K562 (cell line): Measurements from ENCODE around the gene FGF22. TPM values are rescaled to one million over a fixed set of nuclear protein-coding genes. Genes with fewer than 3 reads are reported as not detected.

Experiments used
- ATAC-seq: fragments of 200-7000 bp; cut with Tn5 transposase; 3 replicates; pipeline ENCODE4 v1.9.1; 2020; ENCODE audit warnings: moderate library complexity
- BruUV-seq: library from RNA; stranded (reverse); fragments of 400-500 nt; replicated peaks from 2 replicates; lab custom pipeline; 2021; lab: Mats Ljungman, UMichigan
- CTCF ChIA-PET: fragments of 300-600 bp; formaldehyde crosslinking; extraction: SDS; loops from one replicate; lab custom pipeline; 2021; ENCODE audit warnings: low intra/inter-chr PET ratio; lab: Yijun Ruan, JAX
- POLR2A ChIA-PET: fragments of 300-600, 350-650 bp; sonication (Branson Sonifier 250); formaldehyde crosslinking; extraction: SDS; loops from one replicate; lab custom pipeline; 2021; ENCODE audit warnings: antibody characterized with exemption, inconsistent platforms; lab: Yijun Ruan, JAX
- DNase-seq, 4 experiments: peaks; one replicate each; pipeline versions ENCODE4 v3.0.0 to v3.0.0-alpha.2; 2011 to 2018; ENCODE audit warnings: low spot score in 3 of 4, mixed read lengths in 3 of 4; ENCODE audit errors: extremely low read depth in 1 of 4
- FAIRE-seq: peaks from 2 replicates; lab custom pipeline; 2011; peaks lifted over from hg19 to GRCh38; lab: Jason Lieb, UNC
- H2AFZ ChIP-seq: 2 replicates; pipeline ENCODE4 v1.6.0; 2011; ENCODE audit warnings: low read depth, low read length, control low read depth, inconsistent platforms
- H3K27ac ChIP-seq: fragments of 200-600 bp; 3 replicates; pipeline ENCODE4 v1.8.0; 2011; ENCODE audit warnings: low read depth, mild to moderate bottlenecking, control low read depth, inconsistent platforms, low read length, moderate library complexity, mixed read lengths; ENCODE audit errors: extremely low read depth
- H3K27me3 ChIP-seq, 2 experiments: fragments of 300-600 bp in 1 of 2; 2 replicates in 1 of 2; 3 replicates in 1 of 2; pipeline versions ENCODE4 v1.6.0 to v1.8.0; 2011; ENCODE audit warnings: inconsistent platforms in 2 of 2, low read length in 2 of 2, mild to moderate bottlenecking in 1 of 2, mixed read lengths in 1 of 2, moderate library complexity in 1 of 2; ENCODE audit not compliant: control insufficient read depth in 2 of 2, insufficient read depth in 2 of 2
- H3K36me3 ChIP-seq: fragments of 300-600 bp; 3 replicates; pipeline ENCODE4 v1.8.0; 2011; ENCODE audit warnings: mild to moderate bottlenecking, low read length, inconsistent platforms; ENCODE audit not compliant: control insufficient read depth, insufficient read depth
- H3K4me1 ChIP-seq, 2 experiments: fragments of 200-600 bp in 1 of 2; replicated peaks in 1 of 2; 2 replicates in 1 of 2; 3 replicates in 1 of 2; pipeline versions ENCODE4 v1.5.1 to v1.8.0; 2011; ENCODE audit warnings: inconsistent platforms in 2 of 2, low read length in 2 of 2, mild to moderate bottlenecking in 1 of 2, mixed read lengths in 1 of 2, moderate library complexity in 1 of 2; ENCODE audit not compliant: control insufficient read depth in 2 of 2, insufficient read depth in 2 of 2
- H3K4me2 ChIP-seq: 2 replicates; pipeline ENCODE4 v1.6.1; 2011; ENCODE audit warnings: low read length, control low read depth, inconsistent platforms, mixed read lengths; ENCODE audit not compliant: insufficient read depth
- H3K4me3 ChIP-seq: fragments of 200-600 bp; sonication (generic), shearing (Covaris generic); 2 replicates; pipeline ENCODE4 v1.5.1; 2016; ENCODE audit warnings: control low read depth, inconsistent platforms
- H3K79me2 ChIP-seq: fragments of 200-600 bp; 3 replicates; pipeline ENCODE4 v1.8.0; 2011; ENCODE audit warnings: low read length, inconsistent platforms; ENCODE audit not compliant: control insufficient read depth, insufficient read depth
- H3K9ac ChIP-seq, 2 experiments: 2 replicates each; pipeline versions ENCODE4 v1.6.0 to v1.6.1; 2011; ENCODE audit warnings: low read depth in 2 of 2, low read length in 2 of 2, control low read depth in 1 of 2, inconsistent platforms in 1 of 2, mild to moderate bottlenecking in 1 of 2, mixed read lengths in 1 of 2; ENCODE audit not compliant: insufficient read depth in 1 of 2
- H3K9me1 ChIP-seq: one replicate; pipeline ENCODE4 v1.6.0; 2011; ENCODE audit warnings: inconsistent platforms, mild to moderate bottlenecking, low read length, moderate library complexity; ENCODE audit not compliant: control insufficient read depth, insufficient read depth
- H3K9me3 ChIP-seq: replicated peaks from 2 replicates; pipeline ENCODE4 v1.5.1; 2011; ENCODE audit warnings: low read depth, low read length, inconsistent platforms; ENCODE audit not compliant: control insufficient read depth, insufficient read depth
- H4K20me1 ChIP-seq: replicated peaks from 2 replicates; pipeline ENCODE4 v1.6.1; 2011; ENCODE audit warnings: low read length, inconsistent platforms, mixed read lengths; ENCODE audit not compliant: control insufficient read depth, insufficient read depth
- HDAC1 ChIP-seq, 2 experiments: fragments of 450-650 bp; IDR thresholded peaks; 2 replicates each; pipeline ENCODE4 v1.6.1; 2016 to 2017; ENCODE audit warnings: inconsistent platforms in 1 of 2, mild to moderate bottlenecking in 1 of 2, moderate library complexity in 1 of 2
- WGBS: fragments of 100-300 bp; shearing (Covaris generic); methylation state at CpG from one replicate; pipeline ENCODE4 v1.1.6; 2016; ENCODE audit warnings: low coverage, mixed read lengths; ENCODE audit not compliant: insufficient coverage; ENCODE audit errors: missing lambda C conversion rate; 5-methylcytosine and 5-hydroxymethylcytosine counted together
- in situ Hi-C: fragments of 300-500 bp; cut with MboI; formaldehyde crosslinking; loops from 4 replicates; pipeline ENCODE4 v1.15.0; 2018; ENCODE audit warnings: inconsistent platforms, mixed read lengths
- intact Hi-C: fragments of 100-400 bp; cut with micrococcal nuclease; formaldehyde crosslinking; loops from 2 replicates; pipeline ENCODE4 v1.14.2; 2022
- polyA plus RNA-seq, 8 experiments: library from polyadenylated mRNA; depleted of rRNA in 4 of 8; stranded (reverse) in 5 of 8; unstranded in 3 of 8; fragments of >200 nt; fragmentation: Nextera tagmentation in 2 of 8; fragmentation: Illumina TruSeq in 1 of 8; extraction: Ambion mirVana in 2 of 8; extraction: Trizol in 1 of 8; gene quantifications; 2 replicates each; pipeline versions ENCODE4 v1.2.1 to v1.2.3, GENCODE V29; 2011 to 2014; ENCODE audit warnings: inconsistent platforms in 1 of 8, missing spikeins in 1 of 8
- total RNA-seq, 7 experiments: library from RNA; depleted of rRNA in 6 of 7; stranded (reverse); fragments of >200 nt in 6 of 7; fragmentation: Illumina TruSeq in 2 of 7; extraction: Trizol in 2 of 7; gene quantifications; 2 replicates each; pipeline versions ENCODE4 v1.2.1 to v1.2.3, GENCODE V29; 2011 to 2021; ENCODE audit warnings: low replicate concordance in 1 of 7
- TF ChIP-seq, protein P1 (sequence below): sonication (generic); formaldehyde crosslinking; IDR thresholded peaks from 2 replicates; pipeline ENCODE4 v1.8.1; 2023; ENCODE audit warnings: mild to moderate bottlenecking, missing genetic modification reagents
- TF ChIP-seq, protein P2 (sequence below), 3 experiments: IDR thresholded peaks in 2 of 3; conservative IDR thresholded peaks in 1 of 3; 2 replicates each; pipeline ENCODE4 v1.5.1; 2011 to 2012; ENCODE audit warnings: low read length in 3 of 3, mild to moderate bottlenecking in 3 of 3, control low read depth in 2 of 3, improper control_type of control experiment in 1 of 3, inconsistent platforms in 1 of 3, low read depth in 1 of 3, mixed read lengths in 1 of 3, moderate library complexity in 1 of 3; ENCODE audit not compliant: insufficient read depth in 2 of 3
- TF ChIP-seq, protein P3 (sequence below): IDR thresholded peaks from 2 replicates; pipeline ENCODE4 v1.6.1; 2011; ENCODE audit warnings: borderline replicate concordance, low read depth, mild to moderate bottlenecking, moderate library complexity, low read length; ENCODE audit not compliant: insufficient read depth, poor library complexity, severe bottlenecking
- TF ChIP-seq, protein P4 (sequence below), 2 experiments: fragments of 450-650 bp in 1 of 2; sonication (generic) in 1 of 2; formaldehyde crosslinking in 1 of 2; IDR thresholded peaks in 1 of 2; conservative IDR thresholded peaks in 1 of 2; 2 replicates each; pipeline versions ENCODE4 v1.6.1 to v1.8.1; 2016 to 2023; ENCODE audit warnings: mild to moderate bottlenecking in 2 of 2, moderate library complexity in 2 of 2, inconsistent platforms in 1 of 2, missing genetic modification reagents in 1 of 2

The FGF22 gene
- total and polyA plus RNA-seq, 9 of the 15 experiments (the other 6 are each of a cell fraction or from before 2014, with no cell fraction given) = 0.14 to 2.2 (median 0.86) TPM; not detected in 4

DNA sequence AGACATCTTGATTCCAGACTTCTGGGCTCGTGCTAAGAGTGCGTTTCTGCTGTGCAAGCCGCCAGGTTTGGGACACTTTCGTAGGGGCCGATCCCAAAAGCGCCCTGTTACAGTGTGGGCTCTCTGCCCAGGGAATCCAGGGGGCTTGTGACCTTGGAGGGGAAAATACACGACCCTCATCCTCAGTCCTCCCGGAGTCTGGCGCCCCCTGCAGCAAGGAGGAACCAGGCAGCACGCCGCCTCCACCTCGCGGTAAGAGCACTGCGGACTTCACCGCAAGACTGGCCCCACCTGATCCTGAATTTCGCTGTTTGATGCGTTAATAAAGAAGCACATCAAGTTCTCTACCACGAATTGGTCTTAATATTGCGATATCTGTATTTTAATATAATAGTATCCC, 11.5 kb upstream of the FGF22 start:
- Histone ChIP-seq H3K9ac (no peak overlapping the region), H3K36me3 (peaks cover 76% of the 10 kb centered on the region; the same call in 2 of the 3 replicates), H3K79me2 (peaks cover 46% of the 10 kb centered on the region), H2AFZ (no peak overlapping the region), H3K4me3 (no peak overlapping the region), H3K4me1 (peaks cover 0 to 45% of the 10 kb centered on the region in 2 experiments; a peak in 4 of 5 replicates), H3K9me1 (no peaks in the 10 kb centered on the region), H3K27ac (no peak overlapping the region), H3K4me2 (no peak overlapping the region), H3K27me3 (no peaks in the 10 kb centered on the region), H3K9me3 (no peaks in the 10 kb centered on the region), H4K20me1 (no peaks in the 10 kb centered on the region)
- 90% methylated on average over 19 of the region's 19 CpGs for WGBS
- POLR2A ChIA-PET = interaction anchor here (0.8 to 1.0 kb wide), 2 partner anchors 8 to 13 kb away, joined by 3 read pairs; no protein-coding TSS in a partner anchor
- DNase-seq = peak in 1 of 4 experiments; percentile 38
- intact Hi-C loops (no loop called here), in situ Hi-C loops (no loop called here)
- TF ChIP-seq, protein P1, sequence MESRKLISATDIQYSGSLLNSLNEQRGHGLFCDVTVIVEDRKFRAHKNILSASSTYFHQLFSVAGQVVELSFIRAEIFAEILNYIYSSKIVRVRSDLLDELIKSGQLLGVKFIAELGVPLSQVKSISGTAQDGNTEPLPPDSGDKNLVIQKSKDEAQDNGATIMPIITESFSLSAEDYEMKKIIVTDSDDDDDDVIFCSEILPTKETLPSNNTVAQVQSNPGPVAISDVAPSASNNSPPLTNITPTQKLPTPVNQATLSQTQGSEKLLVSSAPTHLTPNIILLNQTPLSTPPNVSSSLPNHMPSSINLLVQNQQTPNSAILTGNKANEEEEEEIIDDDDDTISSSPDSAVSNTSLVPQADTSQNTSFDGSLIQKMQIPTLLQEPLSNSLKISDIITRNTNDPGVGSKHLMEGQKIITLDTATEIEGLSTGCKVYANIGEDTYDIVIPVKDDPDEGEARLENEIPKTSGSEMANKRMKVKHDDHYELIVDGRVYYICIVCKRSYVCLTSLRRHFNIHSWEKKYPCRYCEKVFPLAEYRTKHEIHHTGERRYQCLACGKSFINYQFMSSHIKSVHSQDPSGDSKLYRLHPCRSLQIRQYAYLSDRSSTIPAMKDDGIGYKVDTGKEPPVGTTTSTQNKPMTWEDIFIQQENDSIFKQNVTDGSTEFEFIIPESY (CRISPR knock-in tag) = peak; percentile 99
- TF ChIP-seq, protein P2, sequence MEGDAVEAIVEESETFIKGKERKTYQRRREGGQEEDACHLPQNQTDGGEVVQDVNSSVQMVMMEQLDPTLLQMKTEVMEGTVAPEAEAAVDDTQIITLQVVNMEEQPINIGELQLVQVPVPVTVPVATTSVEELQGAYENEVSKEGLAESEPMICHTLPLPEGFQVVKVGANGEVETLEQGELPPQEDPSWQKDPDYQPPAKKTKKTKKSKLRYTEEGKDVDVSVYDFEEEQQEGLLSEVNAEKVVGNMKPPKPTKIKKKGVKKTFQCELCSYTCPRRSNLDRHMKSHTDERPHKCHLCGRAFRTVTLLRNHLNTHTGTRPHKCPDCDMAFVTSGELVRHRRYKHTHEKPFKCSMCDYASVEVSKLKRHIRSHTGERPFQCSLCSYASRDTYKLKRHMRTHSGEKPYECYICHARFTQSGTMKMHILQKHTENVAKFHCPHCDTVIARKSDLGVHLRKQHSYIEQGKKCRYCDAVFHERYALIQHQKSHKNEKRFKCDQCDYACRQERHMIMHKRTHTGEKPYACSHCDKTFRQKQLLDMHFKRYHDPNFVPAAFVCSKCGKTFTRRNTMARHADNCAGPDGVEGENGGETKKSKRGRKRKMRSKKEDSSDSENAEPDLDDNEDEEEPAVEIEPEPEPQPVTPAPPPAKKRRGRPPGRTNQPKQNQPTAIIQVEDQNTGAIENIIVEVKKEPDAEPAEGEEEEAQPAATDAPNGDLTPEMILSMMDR (IDR thresholded peaks at IDR 0.05 in 2 of 3, conservative IDR thresholded peaks at IDR 0.05 in 1 of 3; ENCODE audit: insufficient read depth in 2 of 3, low read depth in 1 of 3, low read length in 3 of 3) = peak; percentile 18 to 50 (median 44); a peak in 4 of 6 replicates
- TF ChIP-seq, protein P3, sequence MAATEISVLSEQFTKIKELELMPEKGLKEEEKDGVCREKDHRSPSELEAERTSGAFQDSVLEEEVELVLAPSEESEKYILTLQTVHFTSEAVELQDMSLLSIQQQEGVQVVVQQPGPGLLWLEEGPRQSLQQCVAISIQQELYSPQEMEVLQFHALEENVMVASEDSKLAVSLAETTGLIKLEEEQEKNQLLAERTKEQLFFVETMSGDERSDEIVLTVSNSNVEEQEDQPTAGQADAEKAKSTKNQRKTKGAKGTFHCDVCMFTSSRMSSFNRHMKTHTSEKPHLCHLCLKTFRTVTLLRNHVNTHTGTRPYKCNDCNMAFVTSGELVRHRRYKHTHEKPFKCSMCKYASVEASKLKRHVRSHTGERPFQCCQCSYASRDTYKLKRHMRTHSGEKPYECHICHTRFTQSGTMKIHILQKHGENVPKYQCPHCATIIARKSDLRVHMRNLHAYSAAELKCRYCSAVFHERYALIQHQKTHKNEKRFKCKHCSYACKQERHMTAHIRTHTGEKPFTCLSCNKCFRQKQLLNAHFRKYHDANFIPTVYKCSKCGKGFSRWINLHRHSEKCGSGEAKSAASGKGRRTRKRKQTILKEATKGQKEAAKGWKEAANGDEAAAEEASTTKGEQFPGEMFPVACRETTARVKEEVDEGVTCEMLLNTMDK = peak; percentile 54
- TF ChIP-seq, protein P4, sequence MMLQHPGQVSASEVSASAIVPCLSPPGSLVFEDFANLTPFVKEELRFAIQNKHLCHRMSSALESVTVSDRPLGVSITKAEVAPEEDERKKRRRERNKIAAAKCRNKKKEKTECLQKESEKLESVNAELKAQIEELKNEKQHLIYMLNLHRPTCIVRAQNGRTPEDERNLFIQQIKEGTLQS (IDR thresholded peaks at IDR 0.05) = 0 out of 2 replicates have a peak, but pooled peaks have one; percentile 42
- TF ChIP-seq, protein P4 (CRISPR knock-in tag; conservative IDR thresholded peaks at IDR 0.05) = no peak
- TF ChIP-seq HDAC1 (IDR thresholded peaks at IDR 0.05) = no peak
- CTCF ChIA-PET = no interaction called here
- ATAC-seq = no peak
- no TSS peak for BruUV-seq
- FAIRE-seq = no peak
